ENCODE measurements around the gene MYO6. TPM values are rescaled to one million over a fixed set of nuclear protein-coding genes. Genes with fewer than 3 reads are reported as not detected.

MYO6 gene
- total and polyA plus RNA-seq, 2 of the 8 experiments (the other 6 are each of a cell fraction or from before 2014, with no cell fraction given) = 8.3 to 21.9 TPM

DNA sequence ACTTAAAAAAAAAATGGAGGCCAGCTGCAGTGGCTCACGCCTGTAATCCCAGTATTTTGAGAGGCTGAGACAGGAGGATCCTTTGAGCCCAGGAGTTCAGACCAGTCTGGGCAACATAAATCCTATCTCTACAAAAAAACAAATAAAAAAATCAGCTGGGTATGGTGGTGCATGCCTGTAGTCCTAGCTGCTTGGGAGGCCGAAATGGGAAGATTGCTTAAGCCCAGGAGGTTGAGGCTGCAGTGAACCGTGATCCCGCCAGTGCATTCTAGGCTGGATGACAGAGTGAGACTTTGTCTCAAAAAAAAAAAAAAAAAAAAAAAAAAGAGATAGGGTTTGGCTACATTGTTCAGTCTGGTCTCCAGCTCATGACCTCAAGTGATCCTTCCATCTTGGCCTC, 29.7 kb downstream of the MYO6 start:
- Histone ChIP-seq H3K4me3 (ENCODE audit: extremely low read depth in 1 of 4, insufficient read depth in 2 of 4, low read depth in 3 of 4, low read length in 4 of 4) (no peak overlapping the region), H2BK15ac (ENCODE audit: low read length) (no peak overlapping the region), H3K14ac (ENCODE audit: insufficient read length) (no peak overlapping the region), H3K9ac (replicated peaks in 1 of 4; ENCODE audit: extremely low read depth in 1 of 4, low read depth in 3 of 4, low read length in 3 of 4) (no peak overlapping the region), H3K4ac (replicated peaks; ENCODE audit: insufficient read length, low read depth, low read length) (no peak overlapping the region), H3K56ac (replicated peaks; ENCODE audit: insufficient read length, low read depth, low read length) (no peak overlapping the region), H2BK12ac (ENCODE audit: low read depth, low read length) (no peak overlapping the region), H3K23ac (ENCODE audit: insufficient read length) (no peak overlapping the region), H4K5ac (ENCODE audit: insufficient read length, low read depth, low read length) (no peak overlapping the region), H4K8ac (ENCODE audit: extremely low read depth, insufficient read depth, low read length) (no peak overlapping the region), H3K79me2 (ENCODE audit: control insufficient read depth in 1 of 2, insufficient read depth in 2 of 2, low read length in 2 of 2) (no peaks in the 10 kb centered on the region), H3K23me2 (ENCODE audit: low read depth, low read length) (no peaks in the 10 kb centered on the region), H2BK20ac (ENCODE audit: low read length) (no peak overlapping the region), H3K27ac (ENCODE audit: low read depth, low read length) (no peak overlapping the region), H3K79me1 (ENCODE audit: low read depth, low read length) (no peaks in the 10 kb centered on the region), H2BK5ac (ENCODE audit: low read depth, low read length) (no peak overlapping the region), H4K91ac (replicated peaks; ENCODE audit: insufficient read length, low read length) (no peak overlapping the region), H3K9me3 (ENCODE audit: insufficient read depth in 2 of 2, low read depth in 1 of 2, low read length in 1 of 2) (no peaks in the 10 kb centered on the region), H3K4me2 (ENCODE audit: insufficient read depth in 1 of 2, low read depth in 2 of 2, low read length in 2 of 2) (no peak overlapping the region), H3K36me3 (ENCODE audit: control insufficient read depth in 2 of 4, insufficient read depth in 4 of 4, low read length in 3 of 4) (no peaks in the 10 kb centered on the region), H2AFZ (ENCODE audit: low read length) (no peak overlapping the region), H3K4me1 (replicated peaks in 1 of 4; ENCODE audit: control insufficient read depth in 3 of 4, insufficient read depth in 4 of 4, low read length in 3 of 4) (no peaks in the 10 kb centered on the region), H4K20me1 (replicated peaks in 1 of 2; ENCODE audit: control insufficient read depth in 1 of 2, insufficient read depth in 2 of 2, low read length in 2 of 2) (peaks cover 1 to 2% of the 10 kb centered on the region in 2 experiments), H3K27me3 (replicated peaks in 1 of 4; ENCODE audit: control insufficient read depth in 3 of 4, extremely low read depth in 1 of 4, insufficient read depth in 3 of 4, low read length in 3 of 4) (no peaks in the 10 kb centered on the region), H2BK120ac (replicated peaks; ENCODE audit: low read depth, low read length) (no peak overlapping the region), H2AK5ac (ENCODE audit: low read depth, low read length) (no peak overlapping the region), H3K18ac (ENCODE audit: extremely low read depth, low read length) (no peak overlapping the region)
- ChIA-PET POLR2A (ENCODE audit: partially characterized antibody) (no interaction called here), CTCF (ENCODE audit: partially characterized antibody) (no interaction called here)
- DNase-seq (ENCODE audit: low read depth in 1 of 2, low spot score in 2 of 2) = no peak
- FAIRE-seq = no peak
- no peak for TF ChIP-seq GABPA (IDR thresholded peaks at IDR 0.05; ENCODE audit: borderline replicate concordance, insufficient read depth, low read length)
- no peak for TF ChIP-seq POLR2AphosphoS5 (IDR thresholded peaks at IDR 0.05; ENCODE audit: low read depth, low read length)
- TF ChIP-seq ATF2 (IDR thresholded peaks at IDR 0.05; ENCODE audit: low read length) = no peak
- TF ChIP-seq YY1 (IDR thresholded peaks at IDR 0.05; ENCODE audit: low read depth, low read length) = no peak
- TF ChIP-seq ASH2L (IDR thresholded peaks at IDR 0.05; ENCODE audit: low read length) = no peak
- TF ChIP-seq SIRT6 (IDR thresholded peaks at IDR 0.05; ENCODE audit: low read length) = no peak
- TF ChIP-seq SAP30 (IDR thresholded peaks at IDR 0.05; ENCODE audit: insufficient read depth, insufficient replicate concordance, low read length) = no peak
- TF ChIP-seq RFX5 (IDR thresholded peaks at IDR 0.05; ENCODE audit: borderline replicate concordance, low read depth, low read length) = no peak
- no peak for TF ChIP-seq GTF2F1 (IDR thresholded peaks at IDR 0.05; ENCODE audit: borderline replicate concordance, low read depth, low read length)
- no peak for TF ChIP-seq HDAC2 (IDR thresholded peaks at IDR 0.05; ENCODE audit: borderline replicate concordance in 1 of 2, low read depth in 2 of 2, low read length in 2 of 2)
- 93% methylated on average over 4 of the region's 4 CpGs; no CpG with 5 or more reads in 1 of the 2 experiments for WGBS, 2 experiments (ENCODE audit: extremely low coverage in 1 of 2, insufficient coverage in 1 of 2, insufficient read length in 1 of 2, insufficient replicate concordance in 2 of 2, low coverage in 1 of 2, low lambda C conversion rate in 2 of 2, missing lambda C conversion rate in 1 of 2)

All from H1 (cell line).